Panc1 (cell line): Measurements from ENCODE around the gene PDGFRA. TPM values are rescaled to one million over a fixed set of nuclear protein-coding genes. Genes with fewer than 3 reads are reported as not detected.

ENCODE experiments used
- ATAC-seq: fragments of 200-7000 bp; cut with Tn5 transposase; 2 replicates; pipeline ENCODE4 v1.9.1; 2020; ENCODE audit warnings: mild to moderate bottlenecking, moderate library complexity
- BruUV-seq: library from RNA; stranded (reverse); fragments of 400-500 nt; replicated peaks from 2 replicates; lab custom pipeline; 2021; lab: Mats Ljungman, UMichigan
- CTCF ChIA-PET: fragments of 300-600 bp; sonication (Branson Sonifier 250); formaldehyde crosslinking; loops from one replicate; lab custom pipeline; 2022; ENCODE audit warnings: antibody characterized with exemption; lab: Charles Lee
- POLR2A ChIA-PET: fragments of 300-600 bp; sonication (Branson Sonifier 250); formaldehyde crosslinking; loops from one replicate; lab custom pipeline; 2022; ENCODE audit warnings: antibody characterized with exemption; lab: Charles Lee
- DNase-seq: peaks from one replicate; pipeline ENCODE4 v3.0.0-alpha.2; 2010; ENCODE audit warnings: low read depth, low spot score
- H3K27ac ChIP-seq: 2 replicates; pipeline ENCODE4 v1.5.1; 2011; ENCODE audit warnings: mild to moderate bottlenecking, low read length, inconsistent platforms
- H3K27me3 ChIP-seq: fragments of 200-500 bp; sonication (Bioruptor generic); 2 replicates; pipeline ENCODE4 v1.6.0; 2014; ENCODE audit warnings: low read length, inconsistent platforms; ENCODE audit not compliant: control insufficient read depth, insufficient read depth
- H3K36me3 ChIP-seq: fragments of 200-500 bp; sonication (Bioruptor generic); 2 replicates; pipeline ENCODE4 v1.5.1; 2014; ENCODE audit warnings: inconsistent platforms, mild to moderate bottlenecking, low read length, moderate library complexity; ENCODE audit not compliant: control insufficient read depth, insufficient read depth
- H3K4me1 ChIP-seq: 2 replicates; pipeline ENCODE4 v1.5.1; 2011; ENCODE audit warnings: inconsistent platforms, mild to moderate bottlenecking, low read length, moderate library complexity; ENCODE audit not compliant: control insufficient read depth, insufficient read depth
- H3K4me3 ChIP-seq, 2 experiments: 2 replicates each; pipeline ENCODE4 v1.5.1; 2011 to 2012; ENCODE audit warnings: low read depth in 2 of 2, low read length in 2 of 2, mild to moderate bottlenecking in 2 of 2, inconsistent platforms in 1 of 2, moderate library complexity in 1 of 2
- H3K9me3 ChIP-seq: fragments of 200-500 bp; sonication (Bioruptor generic); 2 replicates; pipeline ENCODE4 v1.5.1; 2014; ENCODE audit warnings: low read depth, mild to moderate bottlenecking, inconsistent platforms, low read length, moderate library complexity; ENCODE audit not compliant: control insufficient read depth, insufficient read depth
- CTCF ChIP-seq: fragments of 450-650 bp; IDR thresholded peaks from 2 replicates; pipeline ENCODE4 v1.5.1; 2017; ENCODE audit warnings: mild to moderate bottlenecking
- POLR2AphosphoS5 ChIP-seq: IDR thresholded peaks from 2 replicates; pipeline ENCODE4 v1.6.1; 2012; ENCODE audit warnings: mild to moderate bottlenecking, low read depth, low read length, moderate library complexity
- REST ChIP-seq, 2 experiments: IDR thresholded peaks; 2 replicates each; pipeline ENCODE4 v1.6.1; 2011 to 2012; ENCODE audit warnings: low read depth in 2 of 2, control low read depth in 1 of 2, low read length in 1 of 2, mild to moderate bottlenecking in 1 of 2, moderate library complexity in 1 of 2; ENCODE audit not compliant: insufficient read depth in 1 of 2
- SIN3A ChIP-seq: IDR thresholded peaks from 2 replicates; pipeline ENCODE4 v1.6.1; 2012; ENCODE audit warnings: low read depth, mild to moderate bottlenecking, low read length, moderate library complexity, borderline replicate concordance; ENCODE audit not compliant: insufficient read depth
- TCF7L2 ChIP-seq: IDR thresholded peaks from 2 replicates; pipeline ENCODE4 v1.6.1; 2011; ENCODE audit warnings: mild to moderate bottlenecking, low read depth, low read length, inconsistent platforms
- in situ Hi-C: cut with HindIII; loops from 2 replicates; pipeline ENCODE4 v1.10.0; 2016; ENCODE audit warnings: low sequenced_read_pairs, low pct_unique_long_range_greater_than_20kb
- intact Hi-C: fragments of 100-400 bp; cut with micrococcal nuclease; formaldehyde crosslinking; loops from one replicate; pipeline ENCODE4 v1.10.0; 2022; ENCODE audit not compliant: unreplicated experiment
- total RNA-seq: library from RNA; stranded (reverse); gene quantifications from one replicate; pipeline ENCODE4 v1.2.1, GENCODE V29; 2021; ENCODE audit not compliant: unreplicated experiment

Gene PDGFRA
- total RNA-seq, 1 experiment from 2014 or later, result 0.15 TPM

GRCh38 chr4:54199919-54200318 lies 29.2 kb upstream of the PDGFRA start:
- BruUV-seq, result no TSS peak
- ChIA-PET POLR2A (no interaction called here), CTCF (interaction anchor here (0.7 kb wide), 1 partner anchor 709 kb away, joined by 4 read pairs; no protein-coding TSS in a partner anchor)
- Histone ChIP-seq H3K27me3 (no peaks in the 10 kb centered on the region), H3K27ac (no peak overlapping the region), H3K36me3 (no peaks in the 10 kb centered on the region), H3K4me1 (no peaks in the 10 kb centered on the region), H3K4me3 (no peak overlapping the region), H3K9me3 (no peaks in the 10 kb centered on the region)
- DNase-seq (no peak), ATAC-seq (no peak)
- TF ChIP-seq POLR2AphosphoS5 (no peak), CTCF (no peak), TCF7L2 (no peak), SIN3A (no peak), REST (IDR thresholded peaks at IDR 0.05; ENCODE audit: insufficient read depth in 1 of 2, low read depth in 2 of 2, low read length in 1 of 2) (no peak)
- intact Hi-C loops (no loop called here), in situ Hi-C loops (no loop called here)

- no peaks in the 10 kb centered on the region for H3K27me3 ChIP-seq
- ChIA-PET POLR2A (no interaction called here), CTCF (no interaction called here)
- TF ChIP-seq TCF7L2, result no peak
- TF ChIP-seq REST (IDR thresholded peaks at IDR 0.05; ENCODE audit: insufficient read depth in 1 of 2, low read depth in 2 of 2, low read length in 1 of 2), result no peak
- TF ChIP-seq SIN3A, result no peak
- no peak for TF ChIP-seq CTCF
- no peak for TF ChIP-seq POLR2AphosphoS5
- no peak for ATAC-seq
- no peak for DNase-seq
- H3K9me3 ChIP-seq, result no peaks in the 10 kb centered on the region
- H3K4me3 ChIP-seq, result no peak overlapping the region
- no peaks in the 10 kb centered on the region for H3K36me3 ChIP-seq
- no peaks in the 10 kb centered on the region for H3K4me1 ChIP-seq
- no TSS peak for BruUV-seq
- in situ Hi-C loops, result no loop called here
- intact Hi-C loops, result no loop called here
- no peak overlapping the region for H3K27ac ChIP-seq
Observed at GRCh38 chr4:54209617-54210016, 19.5 kb upstream of the PDGFRA start.
